Measurements from ENCODE around the gene OTOR. TPM values are rescaled to one million over a fixed set of nuclear protein-coding genes. Genes with fewer than 3 reads are reported as not detected.

OTOR gene
- total RNA-seq, 1 experiment from 2014 or later: not detected

DNA sequence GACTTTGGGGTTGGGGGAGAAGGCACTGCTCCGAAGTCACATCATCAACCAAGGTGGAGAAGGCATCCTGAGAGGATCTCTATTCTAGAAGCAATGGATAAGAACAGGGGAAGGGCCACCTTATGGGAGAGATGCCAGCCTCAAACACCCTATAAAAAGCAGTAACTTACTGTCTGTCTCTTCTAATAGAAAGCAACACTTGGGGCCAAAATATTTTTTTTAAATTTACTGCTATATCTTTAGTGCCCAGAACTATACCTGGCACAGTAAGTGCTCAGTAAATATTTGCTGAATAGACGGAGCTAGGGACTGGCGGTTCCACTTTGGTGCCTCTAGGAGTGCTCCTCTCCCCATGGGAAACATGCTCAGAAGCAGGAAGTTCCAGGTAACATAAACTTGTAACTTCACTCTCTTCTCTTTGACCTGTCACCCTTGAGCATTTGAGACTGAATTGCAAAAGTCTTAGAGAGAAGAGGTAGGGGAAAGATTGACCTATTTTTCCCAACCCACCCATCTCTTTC, 807 bp upstream of the OTOR start:
- DNase-seq (ENCODE audit: low spot score): no peak

DNA sequence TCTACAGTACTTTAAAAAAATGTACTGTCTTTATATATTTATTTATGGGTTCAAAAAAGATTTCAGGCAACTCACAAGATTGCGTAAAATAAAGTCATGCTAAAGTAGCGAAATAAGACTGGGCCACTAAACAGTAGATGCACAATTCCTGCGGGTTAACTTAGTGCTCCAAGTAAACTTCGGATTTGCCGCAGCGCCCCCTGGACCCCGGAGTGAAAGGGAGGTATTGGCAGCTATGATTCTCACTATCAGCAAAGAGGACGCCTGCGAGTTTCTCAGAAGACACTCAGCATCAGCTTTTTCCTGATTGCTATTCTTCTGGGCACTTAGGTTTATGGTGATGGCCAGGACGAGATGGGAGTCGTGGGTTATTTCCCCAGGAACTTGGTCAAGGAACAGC, 1.4 kb downstream of the OTOR start:
- no peak for DNase-seq (ENCODE audit: low spot score)

DNA sequence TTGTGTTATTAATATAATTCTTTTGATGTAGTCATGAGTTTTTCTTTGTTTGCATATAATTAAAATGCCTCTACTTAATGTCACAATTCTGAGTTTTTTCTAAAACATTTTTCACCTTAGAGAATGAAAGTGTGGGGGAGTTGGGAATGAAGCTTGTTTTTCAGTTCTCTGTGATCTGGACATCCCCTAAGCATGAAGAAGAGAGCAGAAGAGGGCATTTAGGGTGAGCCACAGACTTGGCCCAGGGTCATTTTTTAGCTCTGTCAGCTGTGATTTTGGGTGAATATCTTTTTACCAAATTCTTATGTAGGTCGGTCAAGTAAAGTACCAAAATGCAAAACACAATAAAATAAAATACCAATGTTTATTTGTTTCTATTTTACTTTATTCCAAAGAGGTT, 3.9 kb downstream of the OTOR start:
- no peak for DNase-seq (ENCODE audit: low spot score)

DNA sequence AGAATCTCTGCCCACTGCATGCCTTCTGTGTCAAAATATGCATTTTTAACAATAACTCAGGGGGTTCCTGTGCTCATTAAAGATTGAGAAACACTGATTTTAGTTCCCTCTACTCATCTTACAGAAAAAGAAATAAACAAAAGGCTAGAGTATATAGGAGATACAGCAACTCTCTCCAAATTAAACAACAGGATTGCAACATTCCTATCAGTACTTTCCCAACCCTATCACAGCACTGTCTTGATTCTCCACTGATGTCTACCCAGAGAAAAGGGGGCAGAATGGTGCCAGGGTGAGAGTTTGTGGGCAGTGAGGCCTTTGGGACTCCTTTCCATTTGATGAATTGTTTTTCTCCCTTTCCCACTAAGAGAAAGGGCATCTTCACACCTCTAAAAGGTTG, 4.7 kb downstream of the OTOR start:
- DNase-seq (ENCODE audit: low spot score): no peak

DNA sequence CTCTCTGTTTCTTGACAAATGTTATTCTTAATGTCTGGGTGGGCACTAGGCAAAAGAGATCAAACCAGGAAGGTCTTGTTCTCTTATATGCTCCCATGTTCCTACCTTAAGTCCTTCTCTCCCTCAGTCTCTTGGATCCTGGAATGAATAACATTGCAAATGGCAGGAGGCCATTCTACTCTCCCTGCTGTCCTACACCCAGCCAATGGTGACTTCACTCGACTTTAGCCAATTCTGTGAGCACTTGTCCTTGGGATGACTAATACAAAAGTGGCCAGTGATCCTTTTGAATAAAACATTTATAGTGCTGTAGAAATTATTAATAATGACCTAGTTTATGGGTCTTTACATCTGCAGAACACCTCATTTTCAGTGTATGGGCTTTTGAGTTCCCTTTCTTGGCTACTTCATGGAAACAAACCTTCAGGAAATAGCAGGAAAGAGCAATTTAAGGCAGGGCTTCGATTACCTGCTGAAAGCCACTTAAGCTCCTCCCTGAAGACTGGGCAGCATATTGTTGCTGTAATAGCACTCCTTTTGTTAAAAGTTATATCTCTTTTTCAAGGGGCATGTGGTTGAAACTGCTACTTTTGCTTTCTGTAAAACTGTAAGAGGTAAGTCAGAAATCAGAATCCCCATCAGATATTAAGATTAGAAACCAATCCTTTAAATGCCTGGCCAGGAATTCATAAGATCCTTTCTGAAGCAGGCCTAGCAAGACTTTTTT, 10.5 kb downstream of the OTOR start:
- no peak for DNase-seq (ENCODE audit: low spot score)

DNA sequence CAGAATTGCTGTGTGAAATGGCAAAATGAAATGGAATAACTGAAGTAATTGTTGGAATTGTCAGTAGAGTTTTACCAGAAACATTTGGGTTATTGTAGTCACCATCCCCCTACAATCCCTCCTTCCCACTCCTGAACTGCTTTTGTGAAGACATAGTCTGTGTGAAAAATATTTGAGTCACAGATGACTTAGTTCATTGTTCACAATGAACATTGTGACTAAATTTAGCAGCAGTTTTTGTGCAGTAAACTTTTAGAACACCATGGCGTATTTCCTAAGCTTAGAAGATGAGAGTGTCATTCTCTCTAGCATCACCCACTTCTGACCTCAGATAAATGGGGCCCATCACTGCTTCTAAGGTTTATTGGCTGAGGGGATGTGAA, 11.0 kb downstream of the OTOR start:
- no peak for DNase-seq (ENCODE audit: low spot score)

DNA sequence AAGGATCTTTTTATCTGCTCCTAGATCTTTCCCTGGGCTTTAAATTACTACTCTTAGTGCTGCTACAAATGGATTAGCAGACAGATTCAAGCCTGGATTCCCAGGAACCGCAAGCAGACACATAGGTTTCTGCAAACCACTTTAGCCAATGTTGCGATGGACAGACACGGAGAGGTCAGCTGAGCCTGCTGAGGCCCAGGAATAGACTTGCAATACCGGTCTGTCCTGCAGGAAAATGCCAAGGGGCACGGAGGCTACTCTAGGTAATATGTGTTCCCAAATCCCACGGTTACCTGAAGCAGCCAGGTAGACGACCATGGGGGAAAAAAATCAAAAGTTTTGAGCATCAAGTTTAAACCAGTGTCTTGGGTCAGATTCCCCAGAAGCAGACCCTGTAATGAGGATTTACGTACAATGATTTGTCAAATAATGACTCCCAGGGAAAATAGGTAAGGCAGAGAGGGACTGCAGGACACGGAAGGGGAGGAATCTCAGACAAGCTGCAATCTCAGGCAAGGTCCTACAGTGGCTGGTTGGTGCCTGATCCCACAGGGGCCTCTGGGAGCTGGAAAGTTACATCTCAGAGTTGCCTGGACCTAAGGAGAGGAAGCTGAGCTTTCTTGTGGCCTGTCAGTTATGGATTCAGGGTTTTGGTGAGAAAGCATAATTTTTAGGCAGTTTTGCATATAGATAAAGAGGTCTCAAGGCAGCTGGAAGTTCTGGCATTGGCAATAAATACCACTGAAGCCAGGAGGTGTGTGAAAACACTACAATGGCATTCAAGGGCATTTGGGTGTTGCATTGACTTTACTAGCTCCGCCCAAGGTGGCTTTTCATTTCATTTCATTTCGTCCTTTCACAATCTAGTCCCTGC, 12.5 kb downstream of the OTOR start:
- DNase-seq (ENCODE audit: low spot score): no peak

DNA sequence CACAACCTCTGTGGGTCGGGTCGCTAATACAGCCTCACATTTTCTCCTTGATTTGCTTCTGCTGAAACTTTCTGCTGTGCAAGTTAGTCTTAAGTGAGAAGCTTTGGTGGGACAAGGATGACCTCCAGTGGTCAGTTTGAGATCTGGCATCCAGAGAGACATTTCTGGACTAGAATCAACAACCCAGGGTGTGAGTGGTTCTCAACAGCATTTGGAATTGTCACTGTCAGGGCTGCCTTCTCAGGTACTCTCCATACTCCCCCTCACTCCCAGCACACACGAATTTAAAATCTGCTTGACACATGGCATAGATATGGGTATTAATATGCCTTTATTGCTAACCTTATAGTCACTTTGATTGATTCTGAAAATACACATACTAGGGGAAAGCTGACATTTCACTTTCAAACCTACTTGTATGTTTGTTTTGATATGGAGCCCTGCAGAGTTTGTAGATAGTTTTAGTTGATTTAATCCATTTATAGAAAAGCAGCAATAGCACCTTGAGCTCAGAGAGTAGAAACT, 13.2 kb downstream of the OTOR start:
- peak; percentile 71 for DNase-seq (ENCODE audit: low spot score)

DNA sequence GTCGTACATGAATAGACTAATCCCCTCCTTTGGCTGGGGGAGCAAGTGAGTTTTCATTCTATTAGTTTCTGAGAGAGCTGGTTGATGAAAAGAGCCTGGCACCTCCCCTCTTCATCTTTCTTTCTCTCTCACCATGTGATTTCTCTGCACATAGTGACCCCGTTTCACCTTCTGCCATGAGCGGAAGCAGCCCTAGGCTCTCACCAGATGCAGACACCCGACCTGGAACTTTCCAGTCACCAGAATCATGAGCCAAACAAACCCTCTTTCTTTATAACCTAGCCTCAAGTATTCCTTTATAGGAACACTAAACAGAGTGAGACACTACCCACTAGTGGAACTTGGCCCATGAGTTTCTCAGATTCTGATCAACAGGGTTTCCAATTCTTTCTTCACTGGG, 16.4 kb downstream of the OTOR start:
- no peak for DNase-seq (ENCODE audit: low spot score)

DNA sequence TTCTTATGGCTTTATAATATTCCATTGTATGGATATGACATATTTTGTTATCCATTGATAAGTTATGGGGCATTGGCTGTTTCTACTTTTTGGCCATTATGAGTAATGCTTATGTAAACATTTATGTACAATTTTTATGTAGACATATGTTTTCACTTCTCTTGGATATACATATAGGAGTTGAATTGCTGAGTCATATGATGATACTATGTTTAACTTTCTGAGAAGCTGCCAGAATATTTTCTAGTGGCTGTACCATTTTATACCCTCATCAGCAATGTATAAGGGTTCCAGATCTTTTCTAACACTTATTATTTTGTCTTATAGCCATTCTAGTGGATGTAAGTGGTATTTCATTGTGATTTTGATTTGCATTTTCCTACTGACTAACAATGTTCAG, 23.1 kb downstream of the OTOR start:
- no peak for DNase-seq (ENCODE audit: low spot score)

DNA sequence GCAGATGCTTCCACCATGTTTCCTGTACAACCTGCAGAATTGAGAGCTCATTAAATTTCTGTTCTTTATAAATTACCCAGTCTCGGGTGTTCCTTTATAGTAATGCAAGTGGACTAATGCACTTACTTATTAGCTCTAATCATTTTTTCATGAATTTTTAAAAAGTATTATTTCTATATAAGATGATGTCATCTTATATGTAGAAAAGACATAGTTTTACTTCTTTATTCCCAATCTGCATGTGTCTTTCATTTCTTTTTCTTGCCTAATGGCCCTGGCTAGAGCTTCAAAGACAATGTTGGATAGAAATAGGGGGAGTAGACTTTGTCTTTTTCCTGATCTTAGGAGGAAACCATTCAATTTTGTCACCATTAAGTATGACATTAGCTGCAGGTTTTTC, 27.8 kb downstream of the OTOR start:
- no peak for DNase-seq (ENCODE audit: low spot score)

DNA sequence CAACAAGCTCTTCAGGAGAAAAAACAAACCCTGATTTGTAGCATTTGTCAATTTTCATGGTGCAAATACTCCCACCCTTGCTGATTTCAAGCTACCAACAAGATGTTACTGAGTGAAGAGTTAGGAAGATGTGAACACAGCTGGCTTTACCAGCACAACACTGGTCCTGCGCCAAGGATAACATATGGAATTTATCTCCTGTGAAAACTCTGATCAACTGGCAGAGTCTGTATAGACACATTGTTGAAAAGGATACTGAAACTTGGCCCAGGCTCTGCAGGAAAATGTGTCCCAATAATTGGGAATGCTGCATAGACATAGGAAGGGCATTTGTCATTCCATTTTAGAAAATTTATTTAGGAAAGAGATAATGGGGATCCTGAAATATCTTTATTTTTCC, 29.0 kb downstream of the OTOR start:
- no peak for DNase-seq (ENCODE audit: low spot score)

DNA sequence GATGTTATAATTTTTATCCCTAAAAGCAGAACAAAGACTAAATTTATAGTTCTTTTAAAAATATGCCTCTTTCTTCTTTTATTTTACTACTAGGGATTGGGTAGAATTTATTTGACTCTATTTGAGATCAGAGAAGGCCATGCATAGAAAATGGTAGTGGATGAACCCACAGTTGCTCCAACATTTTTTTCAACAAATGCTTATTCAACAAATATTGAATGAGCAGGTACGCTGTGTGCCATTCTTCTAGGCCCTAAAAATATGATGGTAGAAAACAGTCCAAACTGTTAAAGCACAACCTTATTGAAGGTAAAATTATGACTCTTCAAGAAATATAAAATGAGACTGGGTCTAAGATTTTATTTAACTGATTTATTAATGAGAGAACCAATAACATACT, 30.0 kb downstream of the OTOR start:
- no peak for DNase-seq (ENCODE audit: low spot score)

DNA sequence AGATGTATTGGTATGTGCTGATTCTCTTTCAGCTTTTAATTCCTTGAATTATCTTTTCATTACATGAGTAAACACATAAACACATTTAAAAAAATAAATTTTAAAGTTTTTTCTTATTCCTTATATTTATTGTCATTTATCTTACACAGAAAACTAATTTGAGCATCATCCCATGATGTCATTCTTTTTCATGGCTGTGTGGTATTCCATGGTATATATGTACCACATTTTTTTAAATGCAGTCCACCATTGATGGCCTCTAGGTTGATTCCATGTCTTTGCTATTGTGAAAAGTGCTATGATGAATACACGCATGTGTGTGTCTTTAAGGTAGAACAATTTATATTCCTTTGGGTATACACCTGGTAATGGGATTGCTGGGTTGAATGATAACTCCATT, 33.3 kb downstream of the OTOR start:
- no peak for DNase-seq (ENCODE audit: low spot score)

DNA sequence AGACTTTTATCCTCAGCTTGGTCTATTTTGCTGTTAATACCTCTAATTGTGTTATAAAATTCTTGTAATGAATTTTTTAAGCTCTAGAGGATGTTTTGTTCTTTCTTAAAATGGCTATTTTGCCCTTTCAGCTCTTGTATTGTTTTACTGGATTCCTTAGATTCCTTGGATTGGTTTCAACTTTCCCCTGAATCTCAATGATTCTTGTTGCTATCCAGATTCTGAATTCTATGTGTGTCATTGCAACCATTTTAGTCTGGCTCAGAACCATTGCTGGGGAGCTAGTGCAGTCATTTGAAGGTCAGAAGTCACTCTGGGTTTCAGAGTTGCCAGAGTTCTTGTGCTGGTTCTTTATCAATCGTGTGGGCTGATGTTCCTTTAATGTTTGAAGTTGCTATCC, 37.1 kb downstream of the OTOR start:
- no peak for DNase-seq (ENCODE audit: low spot score)

Other genes starting within 250 kb of the OTOR start
- 5.0 and 7.4 TPM in 2 replicates for gene KIF16B, start 174.9 kb upstream of the OTOR start, total RNA-seq (2014; rRNA removed; shearing (Covaris generic))
- 129 and 143 TPM in 2 replicates for gene SNRPB2, start 18.3 kb upstream of the OTOR start, total RNA-seq (2014; rRNA removed; shearing (Covaris generic))